Mesenteric fat pad (tissue), 1 donor: ENCODE results near the gene ARHGEF33. TPM values are rescaled to one million over a fixed set of nuclear protein-coding genes. Genes with fewer than 3 reads are reported as not detected.
"Not testable (repeated sequence)": the region's sequence is repeated elsewhere in the genome, so short reads cannot be mapped to it uniquely, and the experiment has no call there.

ENCODE experiments used
- DNase-seq: peaks from one replicate; pipeline ENCODE4 v3.0.0-alpha.2; 2020; ENCODE audit warnings: low spot score
- total RNA-seq: library from RNA; stranded (reverse); fragmentation: NEBNext Ultra II Directional; extraction: Animal tissue kit (Norgen Biotek cat#: 25700); gene quantifications from one replicate; pipeline ENCODE4 v1.2.1, GENCODE V29; 2021
- donor health status: DM: yes; HTN: yes; CAD: no.

Gene ARHGEF33
- total RNA-seq, 1 donor from 2014 or later = 0.35 TPM

- DNase-seq = no peak
Observed at GRCh38 chr2:38909872-38910271, 20.2 kb downstream of the ARHGEF33 start.

DNA sequence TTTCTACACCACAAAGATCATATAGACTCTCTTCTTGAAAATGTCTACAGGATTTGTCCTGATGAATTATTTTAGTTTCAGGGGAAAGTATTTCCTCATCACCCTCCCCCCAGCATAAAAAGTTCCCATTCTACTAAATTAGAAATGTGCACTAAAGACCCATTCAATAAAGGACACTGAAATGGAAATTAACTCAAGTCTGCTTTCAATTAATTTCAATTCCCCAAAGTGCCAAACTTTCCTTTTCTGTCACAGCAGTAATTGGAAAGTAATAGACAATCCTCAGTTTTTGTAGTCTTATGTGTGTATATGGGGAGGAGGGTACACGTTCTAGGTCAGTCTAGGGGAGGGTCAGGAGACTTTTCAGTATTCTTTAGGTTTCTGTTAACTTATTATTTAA, 21.5 kb downstream of the ARHGEF33 start:
- DNase-seq = no peak

DNA sequence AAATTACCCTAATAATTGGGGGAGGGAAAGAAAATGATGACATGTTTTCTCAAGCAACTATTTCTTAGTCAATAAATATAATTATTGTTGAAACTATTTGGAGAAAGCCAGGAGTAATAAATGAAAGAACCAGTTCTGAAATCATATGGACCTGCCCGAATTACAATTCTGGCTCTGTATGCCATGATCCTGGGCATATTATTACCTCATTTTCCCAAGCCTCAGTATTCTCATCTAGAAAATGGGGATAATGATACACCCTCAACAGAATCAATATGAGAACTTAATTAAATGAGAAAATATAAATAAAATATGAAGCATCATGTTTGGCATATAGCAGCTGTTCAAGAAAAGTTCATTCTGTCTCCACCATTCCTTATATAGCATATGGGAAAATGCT, 22.9 kb downstream of the ARHGEF33 start:
- no peak for DNase-seq

GRCh38 chr2:38922389-38922788, 32.7 kb downstream of the ARHGEF33 start:
- no peak for DNase-seq

- no peak for DNase-seq
Observed at GRCh38 chr2:38922902-38923301, 33.2 kb downstream of the ARHGEF33 start.

DNA sequence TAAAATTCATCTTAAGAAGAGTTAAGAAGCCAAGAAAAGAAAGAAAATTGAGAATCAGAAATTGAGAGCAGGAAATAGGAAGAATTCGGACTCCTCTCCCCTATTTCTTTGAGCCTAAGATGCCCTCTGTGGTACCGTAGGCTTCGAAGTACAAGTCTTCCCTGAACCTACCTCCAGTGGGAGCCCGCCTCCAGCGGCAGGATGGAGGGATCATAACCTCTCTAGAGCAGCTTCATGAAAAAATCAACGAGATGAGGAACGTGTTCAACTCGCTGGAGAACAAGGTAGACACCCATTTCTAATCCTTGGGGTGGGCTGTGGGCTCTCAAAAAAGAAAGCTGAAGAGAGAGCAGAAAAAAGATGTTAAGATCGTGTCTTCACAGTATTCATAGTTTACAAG, 36.3 kb downstream of the ARHGEF33 start:
- no peak for DNase-seq

DNA sequence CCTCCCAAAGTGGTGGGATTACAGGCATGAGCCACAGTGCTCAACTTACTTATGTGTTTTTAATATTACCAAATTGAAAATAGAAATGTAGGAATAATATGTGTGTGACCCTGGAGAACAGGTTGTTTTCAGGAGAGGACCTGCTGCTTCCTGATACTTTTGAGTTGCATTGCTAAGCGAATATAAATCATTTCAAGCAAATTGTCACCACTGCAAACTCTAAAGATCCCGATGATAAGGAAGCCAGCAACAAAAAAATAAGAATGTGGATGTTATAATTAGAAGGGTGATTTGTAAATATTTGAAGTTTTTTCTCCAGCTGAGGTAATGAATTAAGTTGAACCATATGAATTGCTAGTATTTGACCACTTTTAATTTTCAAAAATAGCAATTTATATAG, 40.9 kb downstream of the ARHGEF33 start:
- DNase-seq = no peak

DNA sequence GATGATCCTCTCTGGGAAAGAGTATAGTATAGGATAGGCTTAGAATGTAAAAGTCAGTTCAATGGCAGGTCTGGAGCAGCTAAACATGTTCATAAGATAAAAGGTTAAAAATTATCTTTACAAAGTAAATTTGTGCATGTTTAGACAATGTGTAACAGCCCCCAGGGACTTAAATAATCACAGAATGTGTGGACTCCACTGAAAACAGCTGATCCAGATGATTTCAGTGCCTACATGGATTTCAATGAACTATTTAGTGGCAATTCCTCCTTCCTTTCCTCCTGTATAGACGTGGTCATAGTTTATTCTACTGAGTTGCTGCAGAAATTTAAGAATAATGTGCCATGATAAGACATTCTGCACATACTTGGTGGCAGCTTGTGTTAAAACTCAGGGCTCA, 42.9 kb downstream of the ARHGEF33 start:
- DNase-seq = no peak

GRCh38 chr2:38933653-38934052, 44.0 kb downstream of the ARHGEF33 start:
- no peak for DNase-seq

DNA sequence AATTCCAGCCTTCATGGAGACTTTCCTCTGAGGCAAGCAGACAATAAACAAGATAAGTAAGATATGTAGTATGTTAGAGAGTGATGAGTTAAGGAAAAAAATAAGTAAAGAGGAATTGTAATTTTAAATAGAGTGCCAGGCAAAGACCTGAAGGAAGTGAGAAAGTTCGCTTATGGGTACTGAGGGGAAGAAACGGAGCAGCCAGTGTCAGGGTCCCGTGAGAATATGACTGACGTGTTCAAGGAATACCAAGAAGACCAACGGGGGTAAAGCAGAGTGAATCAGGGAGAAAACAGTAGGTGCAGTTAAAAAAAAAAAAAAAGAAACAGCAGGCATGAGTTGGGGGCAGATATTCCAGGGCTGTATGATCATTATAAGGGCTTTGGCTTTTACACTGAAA, 45.1 kb downstream of the ARHGEF33 start:
- no peak for DNase-seq

GRCh38 chr2:38935568-38936172, 46.0 kb downstream of the ARHGEF33 start:
- no peak for DNase-seq

DNA sequence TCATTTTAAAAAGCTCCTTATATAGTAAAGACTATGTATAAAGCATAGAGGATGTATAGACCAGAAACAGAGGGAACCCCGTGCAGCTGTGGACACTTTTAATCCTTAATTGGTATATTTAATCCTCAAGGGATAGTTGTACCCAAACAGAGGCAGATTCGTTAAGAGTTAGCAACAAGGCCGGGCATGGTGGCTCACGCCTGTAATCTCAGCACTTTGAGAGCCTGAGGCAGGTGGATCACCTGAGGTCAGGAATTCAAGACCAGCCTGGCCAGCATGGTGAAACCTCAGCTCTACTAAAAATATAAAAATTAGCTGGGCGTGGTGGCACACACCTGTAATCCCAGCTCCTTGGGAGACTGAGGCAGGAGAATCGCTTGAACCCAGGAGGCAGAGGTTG, 46.8 kb downstream of the ARHGEF33 start:
- not testable (repeated sequence) for DNase-seq

- no peak for DNase-seq
Observed at GRCh38 chr2:38937548-38937947, 47.9 kb downstream of the ARHGEF33 start.

DNA sequence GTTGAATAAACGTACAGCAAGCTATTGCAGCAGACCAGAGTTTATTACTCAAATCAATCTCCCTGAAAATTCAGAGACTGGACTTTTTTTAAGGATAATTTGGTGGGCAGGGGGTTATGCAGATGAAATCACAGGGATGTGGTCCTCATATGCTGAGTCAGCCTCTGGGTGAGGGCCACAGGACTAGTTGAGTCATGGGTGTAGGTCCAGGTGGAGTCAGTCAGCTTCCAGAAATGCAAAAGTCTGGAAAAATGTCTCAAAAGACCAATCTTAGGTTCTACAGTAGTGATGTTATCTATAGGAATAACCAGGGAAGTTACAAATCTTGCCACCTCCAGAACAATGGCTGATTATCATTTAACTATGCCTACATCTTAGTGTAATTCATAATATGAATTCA, 51.1 kb downstream of the ARHGEF33 start:
- DNase-seq = no peak

DNA sequence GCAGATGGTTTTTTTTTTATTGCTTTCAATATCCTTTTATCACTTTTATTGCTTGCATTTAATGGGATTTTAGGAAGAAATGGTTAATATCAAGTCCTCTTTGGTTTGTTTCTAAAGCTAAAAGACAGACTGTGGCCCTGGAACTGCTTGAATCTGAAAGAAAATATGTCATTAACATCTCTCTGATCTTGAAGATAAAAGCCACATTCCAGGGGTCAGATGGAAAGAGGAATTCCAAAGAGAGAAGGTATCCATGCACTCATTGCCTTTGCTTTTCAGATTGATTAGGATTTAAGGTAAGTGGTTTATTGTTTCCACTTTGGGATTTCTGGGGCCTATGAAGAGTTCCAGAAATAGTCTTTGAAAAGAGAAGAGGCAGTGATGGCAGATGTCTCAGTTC, 54.1 kb downstream of the ARHGEF33 start:
- DNase-seq = no peak

GRCh38 chr2:38945372-38945771, 55.7 kb downstream of the ARHGEF33 start:
- DNase-seq = no peak

GRCh38 chr2:38945911-38946310, 56.2 kb downstream of the ARHGEF33 start:
- no peak for DNase-seq

- no peak for DNase-seq
Observed at GRCh38 chr2:38947241-38948239, 57.9 kb downstream of the ARHGEF33 start.

DNA sequence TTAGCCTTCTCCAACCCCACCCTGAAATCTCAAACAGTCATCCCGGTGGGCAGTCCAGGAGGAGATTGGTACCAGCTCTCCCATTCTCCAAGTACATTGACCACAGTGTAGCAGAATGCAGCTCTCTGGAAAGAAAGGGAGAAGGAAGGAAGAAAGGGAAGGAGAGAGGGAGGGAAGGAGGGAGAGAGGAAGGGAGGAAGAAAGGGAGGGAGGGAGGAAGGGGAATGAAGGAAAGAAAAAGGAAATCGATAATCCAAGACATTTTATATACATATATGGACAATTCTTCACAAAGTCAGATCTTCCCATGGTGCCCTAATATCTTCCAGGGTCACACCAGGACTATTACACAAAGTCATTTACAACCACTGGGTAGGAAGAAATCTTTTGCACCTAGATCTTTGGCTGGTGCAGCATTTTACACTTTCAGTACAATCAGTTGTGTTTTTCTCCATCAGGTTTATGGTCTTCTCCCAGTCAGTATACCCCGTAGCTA, 58.8 kb downstream of the ARHGEF33 start:
- no peak for DNase-seq

DNA sequence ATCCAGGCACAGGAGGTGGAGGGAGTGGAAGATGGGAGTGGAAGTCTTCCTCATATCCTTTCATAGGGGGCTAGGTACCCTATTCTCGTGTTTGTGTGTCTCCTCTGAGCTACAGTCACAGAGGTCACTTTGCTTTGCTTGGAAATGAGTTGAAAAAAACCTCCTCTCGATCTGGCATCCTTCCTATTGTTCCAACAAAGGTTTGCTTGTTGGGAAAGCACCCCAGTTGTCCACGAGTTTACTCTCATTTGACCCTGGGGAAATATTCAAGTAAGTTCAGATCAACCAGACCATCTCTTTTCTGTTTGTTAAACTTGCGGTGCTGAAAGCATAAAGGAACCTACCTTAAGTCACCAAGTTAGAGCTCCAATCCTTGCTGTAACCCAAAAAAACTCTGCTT, 59.3 kb downstream of the ARHGEF33 start:
- DNase-seq = no peak

- no peak for DNase-seq
Observed at GRCh38 chr2:38951766-38952165, 62.1 kb downstream of the ARHGEF33 start.

GRCh38 chr2:38957972-38958371, 68.3 kb downstream of the ARHGEF33 start:
- no peak for DNase-seq
